ENCODE data around the gene SCGB1D4. TPM values are rescaled to one million over a fixed set of nuclear protein-coding genes. Genes with fewer than 3 reads are reported as not detected.

SCGB1D4 gene
- not detected in 2 replicates for total RNA-seq

DNA sequence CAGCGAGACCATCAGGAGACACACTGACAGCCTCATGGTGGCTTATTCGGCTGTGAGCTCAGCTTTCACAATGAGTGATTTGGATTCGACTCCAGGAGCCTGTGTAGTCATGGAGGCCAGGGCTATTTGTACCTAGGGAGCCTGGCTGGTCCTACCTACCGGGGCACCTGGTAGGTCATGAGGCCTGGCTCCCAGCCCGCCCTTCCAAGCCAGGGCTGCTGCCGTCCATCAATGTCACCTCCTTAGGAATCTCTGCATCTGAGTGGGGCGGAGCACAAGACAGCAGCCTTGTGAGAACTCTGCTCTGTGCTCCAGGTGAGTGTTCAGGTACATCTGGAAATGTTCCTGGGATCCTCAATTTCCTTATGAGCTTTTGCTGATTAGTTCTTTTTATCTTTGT is at the start of gene SCGB1D4:
Gene SCGB1D4, minus strand, starts transcription at position 101 of the 400 bp plus-strand sequence. Its CDS starts 65 bp downstream, at position 36.

DNA sequence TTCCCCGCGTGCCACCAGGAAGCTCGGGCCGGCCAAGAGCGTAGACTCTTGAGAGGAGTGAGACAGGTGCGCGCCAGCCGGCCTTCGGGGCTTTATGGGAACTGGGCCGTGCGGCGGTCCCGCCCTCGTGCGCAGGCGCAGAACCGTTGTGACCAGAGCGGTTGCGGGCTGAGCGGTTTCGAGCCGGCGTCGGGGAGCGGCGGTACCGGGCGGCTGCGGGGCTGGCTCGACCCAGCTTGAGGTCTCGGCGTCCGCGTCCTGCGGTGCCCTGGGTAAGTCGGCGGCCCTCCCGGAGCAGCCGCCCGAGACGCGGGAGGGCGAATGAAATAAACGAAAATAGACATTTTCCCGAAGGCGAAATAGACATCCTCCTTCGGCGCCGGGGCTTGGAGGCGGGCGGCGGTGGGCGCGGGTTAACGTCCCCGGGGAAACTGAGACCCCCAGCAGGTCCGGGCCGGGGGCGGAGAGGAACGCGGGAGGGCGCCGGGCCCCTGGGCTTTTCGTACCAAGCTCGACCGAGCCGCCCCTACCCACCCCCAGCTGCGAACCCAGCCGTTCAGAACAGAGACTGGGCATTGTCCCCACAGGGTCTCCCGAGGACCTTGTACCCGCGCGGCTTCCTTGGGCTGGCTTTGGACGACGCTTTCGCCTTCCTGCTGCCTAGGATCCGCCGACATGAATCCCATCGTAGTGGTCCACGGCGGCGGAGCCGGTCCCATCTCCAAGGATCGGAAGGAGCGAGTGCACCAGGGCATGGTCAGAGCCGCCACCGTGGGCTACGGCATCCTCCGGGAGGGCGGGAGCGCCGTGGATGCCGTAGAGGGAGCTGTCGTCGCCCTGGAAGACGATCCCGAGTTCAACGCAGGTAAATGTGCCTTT is 38.7 kb upstream of the SCGB1D4 start, which contains the start of gene ASRGL1:
Gene ASRGL1, plus strand, starts transcription at position 146 of the 879 bp plus-strand sequence. Its CDS starts 530 bp downstream, at position 676.

DNA sequence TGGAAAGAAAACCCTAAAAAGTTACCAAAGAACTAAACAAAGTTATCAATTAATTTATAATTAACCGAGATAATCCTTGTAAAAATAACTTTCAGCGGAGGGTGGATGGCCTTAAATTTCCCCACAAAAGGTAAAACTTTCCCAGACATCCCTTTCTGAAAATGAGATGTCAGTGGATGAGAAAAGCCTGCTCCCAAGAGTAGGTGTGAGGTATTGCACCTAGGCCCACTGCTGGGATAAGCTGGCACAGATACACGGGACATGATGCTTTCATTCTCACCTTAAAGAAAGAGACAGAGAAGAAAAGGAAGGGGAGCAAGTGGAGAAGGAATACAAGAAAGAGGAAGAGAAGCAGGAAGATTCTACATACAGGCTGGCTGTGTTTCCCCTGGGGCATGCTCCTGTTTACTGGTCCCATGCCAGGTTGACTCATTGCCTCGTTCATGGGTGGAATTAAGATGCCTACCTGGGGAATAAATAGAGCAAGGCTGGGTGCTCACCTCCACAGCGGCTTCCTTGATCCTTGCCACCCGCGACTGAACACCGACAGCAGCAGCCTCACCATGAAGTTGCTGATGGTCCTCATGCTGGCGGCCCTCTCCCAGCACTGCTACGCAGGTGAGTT is 29.1 kb downstream of the SCGB1D4 start, which contains the start of gene SCGB2A2:
Gene SCGB2A2, plus strand, starts transcription at position 505 of the 625 bp plus-strand sequence. Its CDS starts 59 bp downstream, at position 564.

Other genes starting within 250 kb of the SCGB1D4 start
- gene INCENP, start 175.1 kb downstream of the SCGB1D4 start, total RNA-seq, result 20.1 and 33.5 TPM in 2 replicates
- not detected in 2 replicates for gene SCGB1D1, start 108.9 kb downstream of the SCGB1D4 start, total RNA-seq
- gene SCGB2A1, start 90.4 kb downstream of the SCGB1D4 start, total RNA-seq, result not detected in 2 replicates
- not detected in 2 replicates for gene SCGB1D2, start 56.8 kb downstream of the SCGB1D4 start, total RNA-seq
- not detected in 2 replicates for gene SCGB2A2, start 28.9 kb downstream of the SCGB1D4 start, total RNA-seq
- gene ASRGL1, start 38.4 kb upstream of the SCGB1D4 start, total RNA-seq, result not detected in 2 replicates
- not detected in 2 replicates for gene SCGB1A1, start 120.0 kb upstream of the SCGB1D4 start, total RNA-seq
- 386 and 487 TPM in 2 replicates for gene AHNAK, start 247.7 kb upstream of the SCGB1D4 start, total RNA-seq

Measured in airway epithelial cell (primary cell).